Tibial nerve (tissue), 4 donors: Measurements from ENCODE around the gene CPN1.

Experiments used
- CTCF ChIP-seq, 5 experiments: fragments of 200-600 bp in 3 of 5; fragments of 450-650 bp in 2 of 5; sonication (generic) in 3 of 5; IDR thresholded peaks; one replicate each; pipeline ENCODE4 v1.5.1; 2016 to 2019; ENCODE audit warnings: antibody characterized with exemption in 5 of 5, mild to moderate bottlenecking in 3 of 5, moderate library complexity in 2 of 5
- EP300 ChIP-seq, 2 donors: sonication (generic); formaldehyde crosslinking; IDR thresholded peaks; one replicate each; pipeline ENCODE4 v1.6.1; 2017; ENCODE audit warnings: antibody characterized with exemption in 2 of 2, mild to moderate bottlenecking in 1 of 2
- POLR2A ChIP-seq, 2 donors: fragments of 450-650 bp; IDR thresholded peaks; one replicate each; pipeline ENCODE4 v1.6.1; 2017; ENCODE audit warnings: antibody characterized with exemption in 2 of 2, mild to moderate bottlenecking in 2 of 2, moderate library complexity in 2 of 2

- TF ChIP-seq EP300 (IDR thresholded peaks at IDR 0.05), result no peak
- no peak for TF ChIP-seq POLR2A (IDR thresholded peaks at IDR 0.05)
- TF ChIP-seq CTCF (IDR thresholded peaks at IDR 0.05), result no peak
These were observed 19.0 kb upstream of the CPN1 start for GRCh38 chr10:100100651-100101184.
